ENCODE data around the gene HS3ST6. TPM values are rescaled to one million over a fixed set of nuclear protein-coding genes. Genes with fewer than 3 reads are reported as not detected.

The HS3ST6 gene
- total RNA-seq, 1 experiment from 2014 or later, result not detected

- Histone ChIP-seq H3F3A (ENCODE audit: low read length, unreplicated experiment) (no peaks in the 10 kb centered on the region), H3K9ac (ENCODE audit: low read length) (peak within 1 kb of the TSS; percentile 60), H3K9me3 (ENCODE audit: low read length) (no peaks in the 10 kb centered on the region), H3K27ac (ENCODE audit: low read length) (peak within 1 kb of the TSS; percentile 41), H3K27me3 (ENCODE audit: low read length) (no peaks in the 10 kb centered on the region), H3K36me3 (ENCODE audit: low read depth, low read length) (no peaks in the 10 kb centered on the region), H3K79me2 (ENCODE audit: low read length) (peaks cover 6% of the 10 kb centered on the region; the same call in 1 of the 2 replicates), H4K20me1 (ENCODE audit: low read length) (no peaks in the 10 kb centered on the region), H3K4me3 (ENCODE audit: low read length) (peak within 1 kb of the TSS; percentile 85), H3K4me1 (ENCODE audit: insufficient read depth, low read length) (peaks cover 11% of the 10 kb centered on the region), H2AFZ (ENCODE audit: low read length) (peak within 1 kb of the TSS; percentile 95), H3K4me2 (ENCODE audit: low read length) (peak within 1 kb of the TSS; percentile 93), H3K9me2 (replicated peaks; ENCODE audit: low read length) (no peaks in the 10 kb centered on the region)
- ChIA-PET POLR2A (ENCODE audit: unreplicated experiment) (interaction anchor here (1.0 kb wide), 1 partner anchor 22 kb away, joined by 3 read pairs; the partner anchor contains the start of gene RPS2), CTCF (interaction anchor here (0.6 kb wide), 1 partner anchor 242 kb away, joined by 3 read pairs; no protein-coding TSS in a partner anchor)
- TF ChIP-seq EZH2 (IDR thresholded peaks at IDR 0.05; ENCODE audit: low read length, unreplicated experiment) (no peak), CTCF (conservative IDR thresholded peaks at IDR 0.05; ENCODE audit: low read depth, low read length) (no peak), EZH2phosphoT487 (IDR thresholded peaks at IDR 0.05; ENCODE audit: borderline replicate concordance, low read length) (no peak)
- ATAC-seq (peak; percentile 95), DNase-seq (peak; percentile 96)
- no TSS peak for BruUV-seq (replicated peaks)
- intact Hi-C loops (cut with micrococcal nuclease), result no loop called here
Measured at GRCh38 chr16:1942810-1943726, 24.9 kb upstream of the HS3ST6 start, which contains the start of gene MSRB1. MSRB1 (minus strand) TSS chr16:1943199; CDS start chr16:1943156, 43 bp downstream.

GRCh38 chr16:1942047-1942809 is 24.0 kb upstream of the HS3ST6 start:
- H3K4me3 ChIP-seq (ENCODE audit: low read length), result peak overlapping the region; percentile 85
- no peaks in the 10 kb centered on the region for H4K20me1 ChIP-seq (ENCODE audit: low read length)
- H2AFZ ChIP-seq (ENCODE audit: low read length), result peak overlapping the region; percentile 77
- ATAC-seq (peak; percentile 16), DNase-seq (peak; percentile 52)
- H3K27me3 ChIP-seq (ENCODE audit: low read length), result no peaks in the 10 kb centered on the region
- H3F3A ChIP-seq (ENCODE audit: low read length, unreplicated experiment), result no peaks in the 10 kb centered on the region
- peak overlapping the region; percentile 60; the same call in 1 of the 2 replicates for H3K9ac ChIP-seq (ENCODE audit: low read length)
- no peaks in the 10 kb centered on the region for H3K9me2 ChIP-seq (replicated peaks; ENCODE audit: low read length)
- H3K4me2 ChIP-seq (ENCODE audit: low read length), result peak overlapping the region; percentile 93
- ChIA-PET POLR2A (ENCODE audit: unreplicated experiment) (no interaction called here), CTCF (no interaction called here)
- BruUV-seq (replicated peaks), result TSS peak; percentile 66
- TF ChIP-seq EZH2phosphoT487 (IDR thresholded peaks at IDR 0.05; ENCODE audit: borderline replicate concordance, low read length), result no peak
- no peak for TF ChIP-seq CTCF (conservative IDR thresholded peaks at IDR 0.05; ENCODE audit: low read depth, low read length)
- no peak for TF ChIP-seq EZH2 (IDR thresholded peaks at IDR 0.05; ENCODE audit: low read length, unreplicated experiment)
- H3K9me3 ChIP-seq (ENCODE audit: low read length), result no peaks in the 10 kb centered on the region
- H3K4me1 ChIP-seq (ENCODE audit: insufficient read depth, low read length), result peaks cover 11% of the 10 kb centered on the region
- intact Hi-C loops (cut with micrococcal nuclease), result no loop called here
- peak overlapping the region; percentile 41 for H3K27ac ChIP-seq (ENCODE audit: low read length)
- H3K36me3 ChIP-seq (ENCODE audit: low read depth, low read length), result no peaks in the 10 kb centered on the region
- peaks cover 6% of the 10 kb centered on the region; the same call in 1 of the 2 replicates for H3K79me2 ChIP-seq (ENCODE audit: low read length)
